Tibial nerve (tissue), 3 donors: ENCODE measurements around the gene MAGI3.

ENCODE experiments used
- POLR2A ChIP-seq, 2 donors: fragments of 450-650 bp; IDR thresholded peaks; one replicate each; pipeline ENCODE4 v1.6.1; 2017; ENCODE audit warnings: antibody characterized with exemption in 2 of 2, mild to moderate bottlenecking in 2 of 2, moderate library complexity in 2 of 2
- TF ChIP-seq, protein P1 (sequence below), 5 experiments: fragments of 200-600 bp in 3 of 5; fragments of 450-650 bp in 2 of 5; sonication (generic) in 3 of 5; IDR thresholded peaks; one replicate each; pipeline ENCODE4 v1.5.1; 2016 to 2019; ENCODE audit warnings: antibody characterized with exemption in 5 of 5, mild to moderate bottlenecking in 3 of 5, moderate library complexity in 2 of 5

DNA sequence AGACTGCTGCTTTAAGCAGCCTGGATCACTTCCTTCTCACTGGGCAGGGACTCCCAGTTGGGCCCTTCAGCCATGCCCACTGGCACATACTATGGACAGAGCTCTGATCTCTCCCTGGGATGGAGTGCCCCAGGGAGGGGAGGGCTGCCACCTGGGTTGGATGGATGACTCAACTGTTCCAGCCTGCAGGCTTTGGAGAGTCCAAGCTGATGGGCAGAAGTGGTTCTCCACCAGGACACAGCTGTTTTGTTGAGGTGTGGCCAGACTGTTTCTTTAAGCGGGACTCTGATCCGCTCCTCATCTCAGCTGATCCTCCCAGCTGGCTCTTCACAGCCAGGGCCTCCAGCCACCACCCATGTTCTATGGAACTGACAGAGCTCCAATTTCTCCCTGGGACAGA lies 166.9 kb downstream of the MAGI3 start:
- TF ChIP-seq, protein P1, sequence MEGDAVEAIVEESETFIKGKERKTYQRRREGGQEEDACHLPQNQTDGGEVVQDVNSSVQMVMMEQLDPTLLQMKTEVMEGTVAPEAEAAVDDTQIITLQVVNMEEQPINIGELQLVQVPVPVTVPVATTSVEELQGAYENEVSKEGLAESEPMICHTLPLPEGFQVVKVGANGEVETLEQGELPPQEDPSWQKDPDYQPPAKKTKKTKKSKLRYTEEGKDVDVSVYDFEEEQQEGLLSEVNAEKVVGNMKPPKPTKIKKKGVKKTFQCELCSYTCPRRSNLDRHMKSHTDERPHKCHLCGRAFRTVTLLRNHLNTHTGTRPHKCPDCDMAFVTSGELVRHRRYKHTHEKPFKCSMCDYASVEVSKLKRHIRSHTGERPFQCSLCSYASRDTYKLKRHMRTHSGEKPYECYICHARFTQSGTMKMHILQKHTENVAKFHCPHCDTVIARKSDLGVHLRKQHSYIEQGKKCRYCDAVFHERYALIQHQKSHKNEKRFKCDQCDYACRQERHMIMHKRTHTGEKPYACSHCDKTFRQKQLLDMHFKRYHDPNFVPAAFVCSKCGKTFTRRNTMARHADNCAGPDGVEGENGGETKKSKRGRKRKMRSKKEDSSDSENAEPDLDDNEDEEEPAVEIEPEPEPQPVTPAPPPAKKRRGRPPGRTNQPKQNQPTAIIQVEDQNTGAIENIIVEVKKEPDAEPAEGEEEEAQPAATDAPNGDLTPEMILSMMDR (IDR thresholded peaks at IDR 0.05), result no peak
- no peak for TF ChIP-seq POLR2A (IDR thresholded peaks at IDR 0.05)
